Esophagus squamous epithelium (tissue), 5 donors: ENCODE results near the gene HOXC10. TPM values are rescaled to one million over a fixed set of nuclear protein-coding genes. Genes with fewer than 3 reads are reported as not detected.

Experiments used
- DNase-seq: peaks from one replicate; lab custom pipeline; 2025; lab: John Stamatoyannopoulos, UW
- H3K27ac ChIP-seq, 4 donors: fragments of 200-600 bp; sonication (generic); one replicate each; pipeline ENCODE4 v1.5.1; 2016 to 2019; ENCODE audit warnings: mild to moderate bottlenecking in 1 of 4
- H3K27me3 ChIP-seq, 4 donors: fragments of 200-600 bp; sonication (generic); 1 replicate in 3 of 4; 2 replicates in 1 of 4; pipeline versions ENCODE4 v1.5.1 to v1.6.0; 2017 to 2021; ENCODE audit warnings: antibody characterized with exemption in 1 of 4
- H3K36me3 ChIP-seq, 3 donors: fragments of 200-600 bp; sonication (generic); one replicate each; pipeline ENCODE4 v1.5.1; 2016 to 2019
- H3K4me1 ChIP-seq, 3 donors: fragments of 200-600 bp; sonication (generic); one replicate each; pipeline ENCODE4 v1.5.1; 2017 to 2019
- H3K4me3 ChIP-seq, 4 donors: fragments of 200-600 bp; sonication (generic); 1 replicate in 3 of 4; 2 replicates in 1 of 4; pipeline ENCODE4 v1.5.1; 2016 to 2019; ENCODE audit warnings: mild to moderate bottlenecking in 2 of 4, moderate library complexity in 1 of 4
- H3K9me3 ChIP-seq, 3 donors: fragments of 200-600 bp; sonication (generic); one replicate each; pipeline ENCODE4 v1.5.1; 2016 to 2019
- CTCF ChIP-seq, 6 experiments: fragments of 450-650 bp in 4 of 6; fragments of 200-600 bp in 2 of 6; sonication (generic) in 2 of 6; IDR thresholded peaks; one replicate each; pipeline ENCODE4 v1.5.1; 2016 to 2019; ENCODE audit warnings: antibody characterized with exemption in 6 of 6, mild to moderate bottlenecking in 4 of 6, moderate library complexity in 4 of 6
- POLR2A ChIP-seq, 4 donors: fragments of 450-650 bp; IDR thresholded peaks; one replicate each; pipeline ENCODE4 v1.6.1; 2017; ENCODE audit warnings: antibody characterized with exemption in 4 of 4, mild to moderate bottlenecking in 4 of 4, moderate library complexity in 3 of 4
- WGBS, 2 donors: methylation state at CpG; one replicate each; pipeline ENCODE4 v1.1.5; 2018; 5-methylcytosine and 5-hydroxymethylcytosine counted together
- intact Hi-C: fragments of 100-400 bp; cut with DNase I; formaldehyde crosslinking; loops from one replicate; pipeline ENCODE4 v1.15.0; 2022
- total RNA-seq, 4 donors: library from RNA; depleted of rRNA; stranded (reverse); fragments of >200 nt; gene quantifications; one replicate each; pipeline ENCODE4 v1.1.0, GENCODE V29; 2016
- donor health status: DM: yes; HTN: yes; CAD: no.

HOXC10 gene
- total RNA-seq, 4 donors from 2014 or later: 0.31 to 1.3 TPM; not detected in 2

DNA sequence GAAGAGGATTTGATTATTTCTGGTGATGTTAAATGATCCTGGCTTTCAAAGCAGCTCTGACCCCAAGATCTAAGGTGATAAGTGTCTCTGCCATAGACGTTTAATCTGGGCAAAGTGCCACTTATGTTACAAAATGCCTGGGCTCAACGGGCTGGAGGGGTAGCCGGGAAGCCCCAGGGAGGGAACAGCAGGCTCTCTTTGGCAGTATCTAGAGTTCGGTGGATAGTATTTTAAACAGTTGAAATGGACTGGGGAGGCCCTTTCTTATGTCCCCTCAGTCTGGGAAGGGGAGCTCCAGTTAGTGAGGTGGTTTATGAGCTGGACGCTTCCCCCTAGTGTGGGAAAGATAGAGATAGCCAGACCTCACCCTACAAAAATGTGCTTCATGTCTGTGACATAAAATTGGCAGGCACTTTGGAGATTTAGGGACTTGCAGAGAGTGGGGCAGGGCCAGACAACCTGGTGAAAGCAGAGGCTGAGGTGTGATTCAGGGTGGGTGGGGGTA, 17.5 kb upstream of the HOXC10 start:
- Histone ChIP-seq H3K4me3 (no peak overlapping the region), H3K4me1 (peaks cover 0 to 29% (median 10%) of the 10 kb centered on the region in 3 donors), H3K36me3 (no peaks in the 10 kb centered on the region), H3K27me3 (peaks cover 34 to 100% (median 88%) of the 10 kb centered on the region in 4 donors), H3K9me3 (no peaks in the 10 kb centered on the region), H3K27ac (no peak overlapping the region)
- TF ChIP-seq POLR2A (IDR thresholded peaks at IDR 0.05): no peak
- TF ChIP-seq CTCF (IDR thresholded peaks at IDR 0.05): no peak
- intact Hi-C loops: no loop called here
- DNase-seq: no peak
- 20 to 37% methylated on average over 5 of the region's 5 CpGs for WGBS, 2 donors

DNA sequence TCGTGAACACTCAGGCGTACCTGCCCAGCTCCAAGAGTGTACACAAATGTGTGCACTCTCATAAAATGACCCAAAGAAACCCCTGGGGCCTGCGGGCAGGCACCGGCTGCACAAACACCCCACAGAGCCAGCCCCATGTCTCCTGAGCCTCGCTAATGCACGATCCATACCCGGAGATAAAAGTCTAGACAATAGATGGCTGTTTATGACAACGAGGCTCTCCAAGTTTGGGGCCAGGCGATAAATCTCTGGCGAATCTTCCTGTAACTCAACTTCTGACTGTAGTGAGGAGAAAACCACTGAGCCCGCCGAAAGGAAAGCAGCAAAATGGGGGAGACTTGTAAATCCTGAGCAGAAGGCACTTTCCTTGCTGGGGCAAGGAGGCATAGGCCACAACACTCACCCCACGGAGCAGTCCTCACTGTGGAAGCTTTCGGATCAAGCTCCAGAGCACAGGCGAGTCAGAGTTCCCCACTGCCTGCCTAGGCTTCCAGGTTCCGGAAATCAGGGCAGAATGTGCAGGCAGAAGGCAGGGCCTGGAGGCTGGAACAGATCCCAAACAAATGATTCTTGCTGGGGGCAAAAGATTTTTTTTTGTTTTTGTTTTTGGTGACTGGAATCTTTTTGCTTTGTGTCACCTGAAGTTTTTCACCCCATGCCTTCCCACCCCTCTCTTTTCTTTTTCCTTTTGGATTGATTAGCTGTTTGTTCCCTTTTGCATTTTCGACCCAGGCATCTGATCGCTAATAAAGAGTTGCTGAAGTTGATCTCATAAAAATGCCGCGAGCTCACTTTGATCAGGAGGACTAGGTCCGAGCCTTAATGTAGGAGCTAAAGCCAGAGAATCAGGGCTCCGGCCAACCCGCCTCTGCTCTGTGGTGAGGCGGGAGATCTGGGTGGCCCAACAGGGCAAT, 16.5 kb upstream of the HOXC10 start:
- H3K4me3 ChIP-seq: no peak overlapping the region
- H3K27ac ChIP-seq: no peak overlapping the region
- intact Hi-C loops: no loop called here
- H3K4me1 ChIP-seq: peaks cover 4 to 34% (median 13%) of the 10 kb centered on the region in 3 donors
- H3K9me3 ChIP-seq: no peaks in the 10 kb centered on the region
- DNase-seq: no peak
- peaks cover 34 to 100% (median 89%) of the 10 kb centered on the region in 4 donors for H3K27me3 ChIP-seq
- TF ChIP-seq POLR2A (IDR thresholded peaks at IDR 0.05) (no peak), CTCF (IDR thresholded peaks at IDR 0.05) (no peak)
- H3K36me3 ChIP-seq: no peaks in the 10 kb centered on the region
- WGBS, 2 donors: 30 to 40% methylated on average over 15 to 18 of the region's 24 CpGs

GRCh38 chr12:53969588-53970259, 15.2 kb upstream of the HOXC10 start:
- no peak overlapping the region for H3K27ac ChIP-seq
- peaks cover 32 to 100% (median 87%) of the 10 kb centered on the region in 4 donors for H3K27me3 ChIP-seq
- no peaks in the 10 kb centered on the region for H3K9me3 ChIP-seq
- no peak overlapping the region for H3K4me3 ChIP-seq
- intact Hi-C loops: no loop called here
- H3K36me3 ChIP-seq: no peaks in the 10 kb centered on the region
- TF ChIP-seq POLR2A (IDR thresholded peaks at IDR 0.05) (no peak), CTCF (IDR thresholded peaks at IDR 0.05) (no peak)
- DNase-seq: no peak
- 27 to 44% methylated on average over 6 to 9 of the region's 12 CpGs for WGBS, 2 donors
- H3K4me1 ChIP-seq: peaks cover 16 to 36% (median 21%) of the 10 kb centered on the region in 3 donors

DNA sequence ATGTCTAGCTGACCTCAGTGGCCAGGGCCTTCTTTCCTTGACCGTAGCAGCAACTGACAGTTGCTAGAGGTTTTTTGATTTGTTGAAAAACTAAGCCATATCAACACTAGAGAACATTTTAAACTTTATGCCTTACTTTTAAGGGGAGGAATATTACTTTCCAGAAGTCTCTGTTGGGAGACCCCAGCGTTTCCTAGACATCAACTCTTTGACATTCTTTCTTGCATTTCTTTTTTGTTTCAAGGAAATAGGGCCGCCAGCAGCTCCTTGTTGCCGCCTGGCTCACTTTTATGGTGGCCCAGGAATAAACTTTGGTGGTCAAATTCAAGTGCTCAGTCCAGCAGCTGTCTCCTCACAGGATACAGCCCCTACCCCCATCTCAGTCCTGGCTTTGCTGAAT, 14.5 kb upstream of the HOXC10 start:
- Histone ChIP-seq H3K27me3 (peaks cover 31 to 100% (median 87%) of the 10 kb centered on the region in 4 donors), H3K4me1 (peaks cover 20 to 40% (median 28%) of the 10 kb centered on the region in 3 donors), H3K9me3 (no peaks in the 10 kb centered on the region), H3K27ac (no peak overlapping the region), H3K4me3 (no peak overlapping the region), H3K36me3 (no peaks in the 10 kb centered on the region)
- intact Hi-C loops: no loop called here
- 38 to 39% methylated on average over 4 of the region's 4 CpGs for WGBS, 2 donors
- no peak for TF ChIP-seq POLR2A (IDR thresholded peaks at IDR 0.05)
- no peak for TF ChIP-seq CTCF (IDR thresholded peaks at IDR 0.05)
- no peak for DNase-seq
